ENCODE results near the gene SLC45A3.

- TF ChIP-seq ZNF221 (tag by site-specific recombination; IDR thresholded peaks at IDR 0.05; ENCODE audit: borderline replicate concordance) = no peak
- TF ChIP-seq ZSCAN23 (tag by site-specific recombination; IDR thresholded peaks at IDR 0.05) = no peak
- no peak; the same call in 1 of the 2 replicates for TF ChIP-seq CTCF (tag by site-specific recombination; IDR thresholded peaks at IDR 0.05)
- TF ChIP-seq ZNF280D (tag by site-specific recombination; IDR thresholded peaks at IDR 0.05) = no peak
- no peak for TF ChIP-seq ZBTB21 (tag by site-specific recombination; IDR thresholded peaks at IDR 0.05)
- no peak for TF ChIP-seq ZXDB (tag by site-specific recombination; IDR thresholded peaks at IDR 0.05)
- no peak for TF ChIP-seq ZNF274 (IDR thresholded peaks at IDR 0.05; ENCODE audit: low read length)
- TF ChIP-seq ZNF274 (tag by site-specific recombination; IDR thresholded peaks at IDR 0.05; ENCODE audit: borderline replicate concordance) = no peak
- no peak for TF ChIP-seq PATZ1 (tag by site-specific recombination; IDR thresholded peaks at IDR 0.05)
- TF ChIP-seq KLF17 (tag by site-specific recombination; IDR thresholded peaks at IDR 0.05) = no peak
- no peak for TF ChIP-seq ZBTB7A (tag by site-specific recombination; IDR thresholded peaks at IDR 0.05; ENCODE audit: low read depth)
- TF ChIP-seq ZBTB44 (tag by site-specific recombination; IDR thresholded peaks at IDR 0.05) = no peak
These were observed 31.1 kb upstream of the SLC45A3 start for GRCh38 chr1:205711105-205712048.
